PC-3 (cell line): ENCODE results near the gene TSPAN4.

Source experiments
- EZH2 ChIP-seq: fragments of 300-600 bp; sonication (generic); IDR thresholded peaks from one replicate; pipeline ENCODE4 v1.6.1; 2017; ENCODE audit warnings: antibody characterized with exemption, mild to moderate bottlenecking, low read length; ENCODE audit not compliant: unreplicated experiment
- TF ChIP-seq, protein P1 (sequence below): fragments of 300-600 bp; sonication (generic); conservative IDR thresholded peaks from 2 replicates; pipeline ENCODE4 v1.5.1; 2017; ENCODE audit warnings: antibody characterized with exemption, low read depth, mild to moderate bottlenecking, low read length

DNA sequence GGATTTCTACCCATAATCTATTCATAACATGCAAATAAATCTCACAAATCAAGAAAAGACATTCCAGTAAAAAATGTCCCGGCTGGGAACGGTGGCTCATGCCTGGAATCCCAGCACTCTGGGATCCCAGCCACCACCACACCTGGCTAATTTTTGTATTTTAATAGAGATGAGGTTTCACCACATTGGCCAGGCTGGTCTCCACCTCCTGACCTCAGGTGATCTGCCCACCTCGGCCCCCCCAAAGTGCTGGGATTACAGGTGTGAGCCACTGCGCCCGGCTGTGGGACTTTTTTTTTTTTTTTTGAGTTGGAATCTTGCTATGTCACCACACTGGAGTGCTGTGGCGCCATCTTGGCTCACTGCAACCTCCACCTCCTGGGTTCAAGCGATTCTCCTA is 63.3 kb downstream of the TSPAN4 start:
- TF ChIP-seq EZH2, result no peak
- TF ChIP-seq, protein P1, sequence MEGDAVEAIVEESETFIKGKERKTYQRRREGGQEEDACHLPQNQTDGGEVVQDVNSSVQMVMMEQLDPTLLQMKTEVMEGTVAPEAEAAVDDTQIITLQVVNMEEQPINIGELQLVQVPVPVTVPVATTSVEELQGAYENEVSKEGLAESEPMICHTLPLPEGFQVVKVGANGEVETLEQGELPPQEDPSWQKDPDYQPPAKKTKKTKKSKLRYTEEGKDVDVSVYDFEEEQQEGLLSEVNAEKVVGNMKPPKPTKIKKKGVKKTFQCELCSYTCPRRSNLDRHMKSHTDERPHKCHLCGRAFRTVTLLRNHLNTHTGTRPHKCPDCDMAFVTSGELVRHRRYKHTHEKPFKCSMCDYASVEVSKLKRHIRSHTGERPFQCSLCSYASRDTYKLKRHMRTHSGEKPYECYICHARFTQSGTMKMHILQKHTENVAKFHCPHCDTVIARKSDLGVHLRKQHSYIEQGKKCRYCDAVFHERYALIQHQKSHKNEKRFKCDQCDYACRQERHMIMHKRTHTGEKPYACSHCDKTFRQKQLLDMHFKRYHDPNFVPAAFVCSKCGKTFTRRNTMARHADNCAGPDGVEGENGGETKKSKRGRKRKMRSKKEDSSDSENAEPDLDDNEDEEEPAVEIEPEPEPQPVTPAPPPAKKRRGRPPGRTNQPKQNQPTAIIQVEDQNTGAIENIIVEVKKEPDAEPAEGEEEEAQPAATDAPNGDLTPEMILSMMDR, result no peak
